Amygdala (tissue), 56 donors: ENCODE data around the gene KXD1.
"Not testable (repeated sequence)": the region's sequence is repeated elsewhere in the genome, so short reads cannot be mapped to it uniquely, and the experiment has no call there.

ENCODE experiments used
- DNase-seq, 56 donors: peaks; one replicate each; lab custom pipeline; 2025; lab: John Stamatoyannopoulos, UW

Gene KXD1

GRCh38 chr19:18597809-18598660 is 40.4 kb downstream of the KXD1 start:
- no peak for DNase-seq

GRCh38 chr19:18599485-18599884 is 41.8 kb downstream of the KXD1 start:
- no peak for DNase-seq

GRCh38 chr19:18600692-18601397 is 43.2 kb downstream of the KXD1 start:
- DNase-seq: not testable (repeated sequence)

DNA sequence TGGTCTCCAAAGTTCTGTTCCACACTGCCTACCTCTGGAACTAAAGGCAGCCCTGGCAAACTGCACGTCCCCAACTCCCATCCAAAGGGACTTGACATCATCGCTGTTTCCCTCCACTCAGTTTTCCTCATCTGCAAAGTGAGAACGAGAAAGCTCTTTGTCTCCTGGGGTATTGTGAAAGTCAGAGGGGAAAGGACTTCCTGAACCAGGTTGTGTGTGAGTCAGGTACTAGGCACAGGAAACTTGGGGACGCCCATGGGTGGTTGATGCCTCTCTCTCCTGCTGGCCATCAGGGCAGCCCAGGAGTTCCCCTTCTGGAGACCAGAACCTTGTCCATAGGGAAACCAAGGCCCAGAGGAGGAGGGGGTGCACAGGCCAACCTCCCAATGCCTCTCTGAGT is 44.2 kb downstream of the KXD1 start:
- DNase-seq: no peak

GRCh38 chr19:18603255-18603957 is 45.7 kb downstream of the KXD1 start:
- DNase-seq: no peak

DNA sequence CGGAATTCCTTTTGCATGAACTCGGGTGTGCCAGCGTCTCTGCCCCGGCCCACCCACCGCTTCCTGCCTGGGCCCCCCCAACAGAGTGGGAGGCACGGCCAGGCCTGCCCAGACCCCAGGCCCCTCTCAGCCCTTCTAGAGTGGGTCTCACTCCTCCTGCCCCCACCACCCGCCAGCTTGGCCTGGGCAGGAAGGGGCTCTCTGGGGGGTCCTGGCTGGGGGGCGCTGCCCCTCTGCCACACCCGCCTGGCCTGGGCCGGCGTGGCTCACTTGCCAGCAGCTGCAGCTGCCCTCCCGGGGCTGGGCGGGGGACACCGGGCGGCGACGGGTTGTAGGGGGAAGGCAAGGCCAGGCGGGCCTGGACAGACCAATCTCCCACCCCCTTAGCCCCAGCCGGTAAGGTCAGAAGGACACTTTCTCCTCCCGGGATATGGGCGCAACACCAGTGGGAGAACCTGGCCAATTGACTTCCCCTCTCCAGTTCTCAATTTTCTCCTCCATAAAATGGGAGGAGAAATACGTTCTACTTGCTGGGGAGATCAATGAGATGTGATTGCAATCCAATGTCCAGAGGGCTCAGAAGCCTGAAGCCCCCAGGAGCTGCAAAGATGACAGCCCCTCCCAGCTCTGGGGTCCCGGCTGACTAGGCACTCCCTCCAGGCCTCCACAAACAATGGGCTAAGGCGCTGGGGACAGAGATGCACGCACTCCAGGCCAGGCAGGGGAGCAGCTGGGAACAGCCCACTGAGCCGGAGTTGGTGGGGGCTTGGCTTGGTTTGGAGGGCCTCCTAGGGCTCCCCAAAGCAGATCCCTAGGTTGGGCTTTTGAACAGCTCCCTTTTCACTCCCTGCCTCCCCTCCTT is 46.5 kb downstream of the KXD1 start:
- no peak for DNase-seq

DNA sequence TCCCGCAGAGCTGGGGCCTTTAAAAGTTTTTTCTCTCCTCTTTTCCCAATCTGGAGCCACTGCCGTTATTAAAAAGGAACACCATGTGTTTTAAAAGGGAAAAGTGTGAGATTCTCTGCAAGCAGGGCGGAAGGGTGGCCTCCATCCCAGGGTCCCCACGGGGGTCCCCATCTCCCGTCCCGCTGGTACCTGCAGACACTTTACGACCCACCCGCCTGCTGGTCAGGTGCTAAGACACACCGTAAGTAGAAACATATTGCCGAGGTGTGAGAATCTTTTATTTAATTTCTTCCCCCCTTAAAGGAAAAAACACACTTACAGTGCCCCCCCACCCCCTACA is 47.1 kb downstream of the KXD1 start:
- no peak for DNase-seq

GRCh38 chr19:18605196-18605545 is 47.5 kb downstream of the KXD1 start:
- no peak for DNase-seq

- no peak for DNase-seq
Measured at GRCh38 chr19:18605546-18606280, 48.0 kb downstream of the KXD1 start.

GRCh38 chr19:18606281-18607225 is 48.9 kb downstream of the KXD1 start, which contains the start of gene CRLF1:
Gene CRLF1, minus strand, starts transcription at chr19:18606799. Its CDS starts 143 bp downstream, at chr19:18606656.
- no peak for DNase-seq

GRCh38 chr19:18607226-18608101 is 49.8 kb downstream of the KXD1 start:
- no peak for DNase-seq

GRCh38 chr19:18608102-18608804 is 50.6 kb downstream of the KXD1 start:
- no peak for DNase-seq

DNA sequence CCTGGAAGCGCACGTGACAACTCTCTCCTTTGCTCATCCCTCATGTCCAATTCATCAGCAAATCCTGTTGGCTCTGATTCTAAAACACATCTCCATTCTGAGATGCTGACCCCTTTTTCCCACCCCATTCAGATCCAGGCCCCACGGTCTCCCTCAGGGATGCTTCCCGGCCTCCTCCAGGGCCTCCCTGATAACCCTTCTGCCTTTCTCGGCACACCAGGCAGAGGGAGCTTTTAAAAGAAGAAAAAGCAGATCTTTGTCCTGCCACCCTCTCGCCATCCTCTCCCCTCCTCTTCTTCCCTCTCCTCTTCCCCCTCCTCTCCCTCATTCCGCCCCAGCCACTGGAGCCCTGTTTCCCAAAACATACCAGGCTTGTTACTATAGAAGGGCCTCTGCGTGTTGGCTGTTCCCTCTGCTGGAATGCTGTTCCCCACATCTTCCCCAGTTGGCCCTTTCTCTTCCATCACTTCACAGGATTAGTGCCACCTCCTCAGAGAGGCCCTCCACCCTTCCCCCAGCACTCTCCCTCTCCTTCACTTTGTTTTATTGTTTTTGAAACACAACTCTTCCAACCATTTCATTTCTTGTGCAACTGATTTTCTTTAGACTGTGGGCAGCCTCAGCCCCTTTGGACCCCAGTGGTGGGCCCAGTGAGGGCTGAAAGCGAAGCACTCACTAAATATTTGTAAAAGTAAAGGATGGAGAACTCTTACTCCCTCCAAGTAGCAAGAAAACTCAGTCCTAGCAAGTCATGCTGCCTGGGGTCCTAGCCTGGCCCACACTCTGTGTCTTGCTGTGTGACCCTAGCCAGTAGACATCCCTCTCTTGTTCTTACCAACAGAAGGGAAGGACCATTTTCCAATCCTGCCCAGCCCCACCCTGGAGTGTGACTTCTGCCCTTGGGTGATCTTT is 51.4 kb downstream of the KXD1 start:
- no peak for DNase-seq

DNA sequence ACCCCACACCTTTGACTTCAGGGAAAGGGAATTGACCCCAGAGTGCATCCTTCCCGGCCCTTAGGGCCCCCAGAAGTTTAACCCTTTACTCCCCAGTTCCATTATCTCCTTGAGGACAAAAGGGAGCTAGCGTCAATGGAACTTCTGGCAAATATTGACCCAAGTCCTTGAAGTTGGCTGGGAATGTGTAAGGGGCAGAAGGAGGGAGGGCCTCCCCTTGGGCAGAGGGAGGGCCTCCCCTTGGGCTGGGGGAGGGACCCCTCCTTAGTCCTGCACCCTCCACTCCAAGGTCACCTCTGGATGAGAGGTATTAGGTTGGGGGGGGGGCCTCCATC is 52.0 kb downstream of the KXD1 start:
- no peak for DNase-seq

GRCh38 chr19:18610245-18610555 is 52.5 kb downstream of the KXD1 start:
- no peak for DNase-seq
